Neural cell (in vitro differentiated cells): Measurements from ENCODE around the gene SCARB1.

Source experiments
- CTCF ChIP-seq: fragments of 450-650 bp; IDR thresholded peaks from 2 replicates; pipeline ENCODE4 v1.5.1; 2014; ENCODE audit warnings: antibody characterized with exemption, mild to moderate bottlenecking, moderate library complexity; ENCODE audit not compliant: poor library complexity, severe bottlenecking
- EP300 ChIP-seq: fragments of 450-650 bp; conservative IDR thresholded peaks from 2 replicates; pipeline ENCODE4 v1.6.1; 2014; ENCODE audit warnings: antibody characterized with exemption, mild to moderate bottlenecking, moderate library complexity; ENCODE audit not compliant: poor library complexity, severe bottlenecking
- EZH2 ChIP-seq: fragments of 200-600, 300-800 bp; shearing (Covaris generic), sonication (generic); IDR thresholded peaks from 2 replicates; pipeline ENCODE4 v1.6.1; 2014; ENCODE audit warnings: antibody characterized with exemption, low read length, borderline replicate concordance, mild to moderate bottlenecking; ENCODE audit not compliant: insufficient read depth, poor library complexity, severe bottlenecking
- POLR2AphosphoS5 ChIP-seq: IDR thresholded peaks from 2 replicates; pipeline ENCODE4 v1.6.1; 2012
- REST ChIP-seq: IDR thresholded peaks from 2 replicates; pipeline ENCODE4 v1.6.1; 2012; ENCODE audit warnings: borderline replicate concordance
- SMC3 ChIP-seq: fragments of 450-650 bp; conservative IDR thresholded peaks from 2 replicates; pipeline ENCODE4 v1.6.1; 2014; ENCODE audit warnings: antibody characterized with exemption, mild to moderate bottlenecking, moderate library complexity; ENCODE audit not compliant: poor library complexity
- TAF1 ChIP-seq: IDR thresholded peaks from 2 replicates; pipeline ENCODE4 v1.6.1; 2012; ENCODE audit warnings: low read depth

DNA sequence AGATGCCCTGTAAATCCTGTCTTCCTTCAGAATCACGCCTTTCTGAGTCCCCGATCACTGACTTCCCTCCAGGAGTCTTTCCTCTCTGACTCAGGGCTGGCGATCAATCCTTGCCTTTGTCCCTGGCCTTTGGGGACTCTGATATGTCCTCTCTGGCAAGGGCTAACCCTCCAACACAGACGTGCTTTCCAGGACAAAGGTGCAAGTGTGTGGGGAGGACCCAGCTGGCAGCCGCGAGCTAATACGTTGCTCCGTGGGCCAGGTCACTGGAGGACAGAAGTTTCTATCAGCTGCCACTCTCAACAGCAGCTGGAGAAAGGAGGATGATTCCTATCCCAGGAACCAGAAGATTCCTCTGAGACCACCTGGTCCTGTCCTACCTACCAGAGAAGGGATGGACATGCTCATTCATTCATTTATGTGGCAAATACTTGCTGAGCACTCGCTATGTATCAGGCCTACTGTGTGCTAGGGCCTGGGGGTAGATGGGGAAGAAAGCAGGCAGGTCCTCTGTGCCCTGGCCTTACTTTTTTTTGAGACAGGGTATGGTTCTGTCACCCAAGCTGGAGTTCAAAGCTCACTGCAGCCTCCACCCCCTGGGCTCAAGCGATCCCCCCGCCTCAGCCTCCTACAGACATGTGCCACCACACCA is 8.5 kb upstream of the SCARB1 start:
- no peak for TF ChIP-seq CTCF
- no peak for TF ChIP-seq SMC3
- no peak for TF ChIP-seq EP300
- TF ChIP-seq REST = no peak
- no peak for TF ChIP-seq EZH2
- TF ChIP-seq POLR2AphosphoS5 = no peak
- no peak for TF ChIP-seq TAF1
